Sigmoid colon (tissue), 7 donors: ENCODE results near the gene TM4SF1. TPM values are rescaled to one million over a fixed set of nuclear protein-coding genes. Genes with fewer than 3 reads are reported as not detected.

Experiments used
- DNase-seq: peaks from one replicate; pipeline ENCODE4 v3.0.0-alpha.2; 2019
- H3K27ac ChIP-seq, 4 donors: fragments of 200-600 bp; sonication (generic); one replicate each; pipeline ENCODE4 v1.5.1; 2016 to 2019; ENCODE audit warnings: mild to moderate bottlenecking in 1 of 4
- H3K27me3 ChIP-seq, 3 donors: fragments of 200-600 bp; sonication (generic); one replicate each; pipeline ENCODE4 v1.5.1; 2019; ENCODE audit warnings: mild to moderate bottlenecking in 1 of 3
- H3K36me3 ChIP-seq, 4 donors: fragments of 200-600 bp; sonication (generic); one replicate each; pipeline ENCODE4 v1.5.1; 2016 to 2019
- H3K4me1 ChIP-seq, 4 donors: fragments of 200-600 bp; sonication (generic); one replicate each; pipeline ENCODE4 v1.5.1; 2017 to 2019
- H3K4me3 ChIP-seq, 4 donors: fragments of 200-600 bp; sonication (generic); one replicate each; pipeline ENCODE4 v1.5.1; 2017 to 2019; ENCODE audit warnings: mild to moderate bottlenecking in 2 of 4, moderate library complexity in 1 of 4
- H3K9me3 ChIP-seq, 4 donors: fragments of 200-600 bp in 3 of 4; sonication (generic) in 3 of 4; one replicate each; pipeline versions ENCODE4 v1.5.1 to v1.6.1; 2013 to 2019
- EP300 ChIP-seq, 4 donors: sonication (generic); formaldehyde crosslinking; IDR thresholded peaks; one replicate each; pipeline ENCODE4 v1.6.1; 2017; ENCODE audit warnings: antibody characterized with exemption in 4 of 4
- POLR2A ChIP-seq, 2 donors: fragments of 450-650 bp; IDR thresholded peaks; one replicate each; pipeline ENCODE4 v1.6.1; 2016; ENCODE audit warnings: antibody characterized with exemption in 2 of 2, mild to moderate bottlenecking in 2 of 2, moderate library complexity in 2 of 2
- POLR2AphosphoS5 ChIP-seq, 4 donors: sonication (generic); formaldehyde crosslinking; IDR thresholded peaks; one replicate each; pipeline ENCODE4 v1.6.1; 2017; ENCODE audit warnings: antibody characterized with exemption in 4 of 4
- WGBS, 2 donors: extraction: QIAGEN DNeasy Blood & Tissue Kit; methylation state at CpG; one replicate each; pipeline ENCODE4 v1.1.7; 2013; 5-methylcytosine and 5-hydroxymethylcytosine counted together
- intact Hi-C: fragments of 100-400 bp; cut with DNase I; formaldehyde crosslinking; loops from one replicate; pipeline ENCODE4 v1.15.1; 2023
- polyA plus RNA-seq, 3 donors: library from polyadenylated mRNA; stranded (reverse); fragments of 200-250 nt; gene quantifications; one replicate each; pipeline ENCODE4 v1.2.3, GENCODE V29; 2013
- total RNA-seq, 4 donors: library from RNA; depleted of rRNA; stranded (reverse); fragments of >200 nt; gene quantifications; one replicate each; pipeline ENCODE4 v1.1.0, GENCODE V29; 2016
- TF ChIP-seq, protein P1 (sequence below), 4 experiments: fragments of 450-650 bp in 3 of 4; fragments of 200-600 bp in 1 of 4; IDR thresholded peaks; one replicate each; pipeline ENCODE4 v1.5.1; 2016 to 2019; ENCODE audit warnings: antibody characterized with exemption in 4 of 4, mild to moderate bottlenecking in 3 of 4, moderate library complexity in 2 of 4
- donor health status: healthy with polysubstance abuse.
- donor health status: Bipolar disorder and iron deficiency.
- donor health status: healthy.

Gene TM4SF1
- total and polyA plus RNA-seq, 7 donors = 18.0 to 76.2 (median 35.6) TPM

DNA sequence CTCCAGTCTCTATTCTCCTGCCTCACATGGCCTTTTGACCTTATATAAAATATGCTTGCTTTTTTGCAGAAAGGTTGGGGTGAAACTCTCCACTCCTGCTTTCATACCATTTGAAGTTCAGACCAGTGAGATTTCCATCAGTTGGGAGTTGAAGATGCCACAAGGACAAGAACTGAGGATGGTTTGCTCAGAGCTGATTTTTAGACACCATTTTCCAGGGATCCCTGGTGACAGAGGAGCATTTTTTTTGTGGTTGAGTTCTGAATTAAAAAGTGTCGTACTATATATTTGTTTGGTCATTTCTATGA lies 8.8 kb upstream of the TM4SF1 start:
- H3K9me3 ChIP-seq = no peaks in the 10 kb centered on the region
- WGBS, 2 donors = 46 to 71% methylated on average over 1 of the region's 1 CpG
- intact Hi-C loops = no loop called here
- peak overlapping the region in 2 of 4 donors; percentile 50 to 79 for H3K27ac ChIP-seq
- no peaks in the 10 kb centered on the region for H3K36me3 ChIP-seq
- no peaks in the 10 kb centered on the region for H3K27me3 ChIP-seq
- no peak overlapping the region for H3K4me3 ChIP-seq
- no peak for DNase-seq
- TF ChIP-seq, protein P1, sequence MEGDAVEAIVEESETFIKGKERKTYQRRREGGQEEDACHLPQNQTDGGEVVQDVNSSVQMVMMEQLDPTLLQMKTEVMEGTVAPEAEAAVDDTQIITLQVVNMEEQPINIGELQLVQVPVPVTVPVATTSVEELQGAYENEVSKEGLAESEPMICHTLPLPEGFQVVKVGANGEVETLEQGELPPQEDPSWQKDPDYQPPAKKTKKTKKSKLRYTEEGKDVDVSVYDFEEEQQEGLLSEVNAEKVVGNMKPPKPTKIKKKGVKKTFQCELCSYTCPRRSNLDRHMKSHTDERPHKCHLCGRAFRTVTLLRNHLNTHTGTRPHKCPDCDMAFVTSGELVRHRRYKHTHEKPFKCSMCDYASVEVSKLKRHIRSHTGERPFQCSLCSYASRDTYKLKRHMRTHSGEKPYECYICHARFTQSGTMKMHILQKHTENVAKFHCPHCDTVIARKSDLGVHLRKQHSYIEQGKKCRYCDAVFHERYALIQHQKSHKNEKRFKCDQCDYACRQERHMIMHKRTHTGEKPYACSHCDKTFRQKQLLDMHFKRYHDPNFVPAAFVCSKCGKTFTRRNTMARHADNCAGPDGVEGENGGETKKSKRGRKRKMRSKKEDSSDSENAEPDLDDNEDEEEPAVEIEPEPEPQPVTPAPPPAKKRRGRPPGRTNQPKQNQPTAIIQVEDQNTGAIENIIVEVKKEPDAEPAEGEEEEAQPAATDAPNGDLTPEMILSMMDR (IDR thresholded peaks at IDR 0.05) = no peak
- no peak for TF ChIP-seq POLR2A (IDR thresholded peaks at IDR 0.05)
- TF ChIP-seq POLR2AphosphoS5 (IDR thresholded peaks at IDR 0.05) = no peak
- TF ChIP-seq EP300 (IDR thresholded peaks at IDR 0.05) = no peak
- peaks cover 0 to 10% (median 0%) of the 10 kb centered on the region in 4 donors for H3K4me1 ChIP-seq

DNA sequence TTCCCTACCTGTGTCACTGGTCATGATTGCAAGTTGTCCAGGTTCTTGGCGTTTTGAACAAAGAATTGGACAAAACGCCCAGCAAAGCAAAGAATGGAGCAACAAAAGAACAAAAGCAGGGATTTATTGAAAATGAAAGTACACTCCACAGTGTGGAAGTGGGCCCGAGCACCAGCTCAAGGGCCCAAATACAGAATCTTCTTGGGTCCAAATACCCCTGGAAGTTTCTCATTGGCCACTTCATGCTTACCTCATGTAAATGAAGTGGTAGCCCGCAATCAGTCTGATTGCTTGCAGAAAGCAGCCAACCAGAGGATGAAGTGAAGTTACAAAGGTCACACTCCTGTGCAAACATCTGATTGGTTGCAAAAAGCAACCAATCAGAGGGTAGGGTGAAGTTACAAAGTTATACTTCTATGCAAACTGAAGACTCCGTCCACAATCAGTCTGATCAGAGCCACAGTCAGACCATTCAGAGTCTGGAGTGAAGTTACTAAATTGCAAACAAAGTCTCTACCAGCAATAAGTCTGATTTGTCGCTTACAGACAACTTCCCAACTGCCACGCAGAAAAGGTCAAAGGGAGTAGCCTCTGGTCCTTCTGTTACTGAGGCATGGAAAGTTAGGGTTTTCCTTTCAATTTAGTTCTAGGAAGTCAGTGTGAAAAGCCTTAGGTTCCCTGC lies 8.3 kb upstream of the TM4SF1 start:
- Histone ChIP-seq H3K4me1 (peaks cover 0 to 10% (median 0%) of the 10 kb centered on the region in 4 donors), H3K27ac (peak overlapping the region in 2 of 4 donors; percentile 50 to 79), H3K36me3 (no peaks in the 10 kb centered on the region), H3K4me3 (no peak overlapping the region), H3K9me3 (no peaks in the 10 kb centered on the region), H3K27me3 (no peaks in the 10 kb centered on the region)
- 90 to 92% methylated on average over 7 of the region's 7 CpGs for WGBS, 2 donors
- intact Hi-C loops = no loop called here
- no peak for DNase-seq
- TF ChIP-seq, protein P1 (IDR thresholded peaks at IDR 0.05) = no peak
- TF ChIP-seq POLR2A (IDR thresholded peaks at IDR 0.05) (no peak), EP300 (IDR thresholded peaks at IDR 0.05) (no peak), POLR2AphosphoS5 (IDR thresholded peaks at IDR 0.05) (no peak)

DNA sequence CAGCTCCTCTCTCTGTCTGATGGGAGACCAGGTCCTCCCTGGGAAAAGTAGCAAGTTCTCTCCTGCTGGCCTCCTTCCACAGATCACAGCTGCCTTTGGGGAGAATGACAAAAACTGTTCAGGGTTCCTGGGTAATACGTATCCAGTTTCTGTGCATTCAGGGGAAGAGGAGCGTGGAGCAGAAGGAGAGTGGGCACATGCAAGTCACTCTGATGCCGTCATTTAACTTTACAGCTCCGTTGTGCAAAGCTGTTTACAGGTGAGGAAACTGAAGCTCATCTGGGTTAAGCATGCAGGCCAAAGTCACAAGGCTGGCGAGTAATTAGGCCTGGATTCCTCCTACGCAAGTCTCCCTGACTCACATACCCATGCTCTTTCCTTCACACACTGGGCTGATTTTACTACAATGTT lies 7.5 kb upstream of the TM4SF1 start:
- Histone ChIP-seq H3K27me3 (no peaks in the 10 kb centered on the region), H3K4me1 (peaks cover 0 to 10% (median 0%) of the 10 kb centered on the region in 4 donors), H3K27ac (peak overlapping the region in 1 of 4 donors; percentile 79), H3K36me3 (no peaks in the 10 kb centered on the region), H3K9me3 (no peaks in the 10 kb centered on the region), H3K4me3 (no peak overlapping the region)
- DNase-seq = no peak
- WGBS, 2 donors = 75 to 82% methylated on average over 6 of the region's 6 CpGs
- intact Hi-C loops = no loop called here
- TF ChIP-seq EP300 (IDR thresholded peaks at IDR 0.05) (no peak), POLR2AphosphoS5 (IDR thresholded peaks at IDR 0.05) (no peak), POLR2A (IDR thresholded peaks at IDR 0.05) (no peak)
- TF ChIP-seq, protein P1 (IDR thresholded peaks at IDR 0.05) = no peak

DNA sequence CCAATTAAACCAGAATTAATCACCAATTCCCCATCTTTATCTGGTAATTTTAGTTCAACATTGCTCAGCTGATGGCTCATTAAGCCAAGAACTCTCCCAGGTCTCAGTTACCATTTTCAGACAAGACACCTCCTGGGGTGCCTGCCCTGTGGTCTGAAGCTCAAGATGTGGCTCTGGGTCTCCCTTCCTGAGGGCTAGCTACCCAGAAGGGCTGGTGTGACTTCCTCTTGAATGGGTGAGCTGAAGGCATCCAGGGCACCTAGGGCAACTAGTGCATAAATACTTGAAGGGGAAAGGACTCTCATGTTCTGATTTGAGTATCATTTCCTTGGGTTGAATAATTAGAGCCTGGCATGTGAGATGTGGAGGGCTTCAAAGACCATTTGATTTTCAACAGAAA lies 6.7 kb upstream of the TM4SF1 start:
- no peaks in the 10 kb centered on the region for H3K27me3 ChIP-seq
- intact Hi-C loops = no loop called here
- H3K36me3 ChIP-seq = no peaks in the 10 kb centered on the region
- peaks cover 0 to 10% (median 0%) of the 10 kb centered on the region in 4 donors for H3K4me1 ChIP-seq
- no peak for TF ChIP-seq EP300 (IDR thresholded peaks at IDR 0.05)
- TF ChIP-seq POLR2AphosphoS5 (IDR thresholded peaks at IDR 0.05) = no peak
- TF ChIP-seq POLR2A (IDR thresholded peaks at IDR 0.05) = no peak
- TF ChIP-seq, protein P1 (IDR thresholded peaks at IDR 0.05) = no peak
- no peak for DNase-seq
- H3K4me3 ChIP-seq = no peak overlapping the region
- H3K27ac ChIP-seq = no peak overlapping the region
- no peaks in the 10 kb centered on the region for H3K9me3 ChIP-seq

DNA sequence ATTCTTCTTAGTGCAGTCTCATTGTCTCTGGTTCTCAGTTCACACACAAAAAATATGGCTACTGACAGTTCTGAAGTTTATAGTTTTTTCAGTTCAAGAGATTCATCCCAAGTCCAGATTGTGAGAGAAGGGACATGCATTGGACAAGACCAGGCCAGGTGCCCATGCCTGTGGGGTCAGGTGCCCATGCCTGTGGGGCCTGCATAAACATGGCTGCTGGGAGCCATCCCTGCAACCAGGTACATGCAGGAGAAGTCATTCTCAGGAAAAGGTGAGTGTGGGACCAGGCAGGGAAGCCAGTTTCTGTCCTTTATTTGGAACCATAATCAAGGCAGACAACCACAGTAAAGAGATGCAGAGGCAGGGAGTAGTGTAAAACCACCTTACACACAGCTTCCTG lies 6.3 kb upstream of the TM4SF1 start:
- H3K9me3 ChIP-seq = no peaks in the 10 kb centered on the region
- no peak for DNase-seq
- intact Hi-C loops = no loop called here
- peaks cover 0 to 10% (median 0%) of the 10 kb centered on the region in 4 donors for H3K4me1 ChIP-seq
- TF ChIP-seq, protein P1 (IDR thresholded peaks at IDR 0.05) = no peak
- no peak for TF ChIP-seq POLR2A (IDR thresholded peaks at IDR 0.05)
- no peak for TF ChIP-seq EP300 (IDR thresholded peaks at IDR 0.05)
- no peak for TF ChIP-seq POLR2AphosphoS5 (IDR thresholded peaks at IDR 0.05)
- no peaks in the 10 kb centered on the region for H3K36me3 ChIP-seq
- no peak overlapping the region for H3K27ac ChIP-seq
- H3K27me3 ChIP-seq = no peaks in the 10 kb centered on the region
- no peak overlapping the region for H3K4me3 ChIP-seq
